H1 (cell line): ENCODE results near the gene RBM19.

Source experiments
- BACH1 ChIP-seq: IDR thresholded peaks from 2 replicates; pipeline ENCODE4 v1.6.1; 2012; ENCODE audit warnings: low read length, improper control_type of control experiment
- CHD1 ChIP-seq: IDR thresholded peaks from 2 replicates; pipeline ENCODE4 v1.6.1; 2012; ENCODE audit warnings: low read depth, low read length, improper control_type of control experiment
- EP300 ChIP-seq, 2 experiments: IDR thresholded peaks; 1 replicate in 1 of 2; 2 replicates in 1 of 2; pipeline ENCODE4 v1.6.1; 2011 to 2012; ENCODE audit warnings: low read depth in 2 of 2, low read length in 2 of 2, mild to moderate bottlenecking in 2 of 2, borderline replicate concordance in 1 of 2, inconsistent platforms in 1 of 2, moderate library complexity in 1 of 2
- EZH2 ChIP-seq: fragments of 200-600 bp; sonication (generic); IDR thresholded peaks from 2 replicates; pipeline ENCODE4 v1.7.1; 2012; ENCODE audit warnings: low read depth, mild to moderate bottlenecking, moderate library complexity, low read length, inconsistent platforms; ENCODE audit not compliant: severe bottlenecking
- FOSL1 ChIP-seq: IDR thresholded peaks from 2 replicates; pipeline ENCODE4 v1.6.1; 2011; ENCODE audit warnings: mild to moderate bottlenecking, low read depth, low read length, moderate library complexity; ENCODE audit not compliant: insufficient read depth
- MAFK ChIP-seq: IDR thresholded peaks from 2 replicates; pipeline ENCODE4 v1.6.1; 2012; ENCODE audit warnings: low read depth, mild to moderate bottlenecking, improper control_type of control experiment, low read length
- POLR2A ChIP-seq, 2 experiments: IDR thresholded peaks; 1 replicate in 1 of 2; 2 replicates in 1 of 2; pipeline ENCODE4 v1.6.1; 2011; ENCODE audit warnings: low read depth in 2 of 2, low read length in 2 of 2, mild to moderate bottlenecking in 2 of 2; ENCODE audit errors: control extremely low read depth in 1 of 2
- RFX5 ChIP-seq: IDR thresholded peaks from 2 replicates; pipeline ENCODE4 v1.6.1; 2011; ENCODE audit warnings: low read depth, low read length, improper control_type of control experiment, borderline replicate concordance
- RNF2 ChIP-seq: fragments of 200-900, 300-1000 bp; sonication (generic); IDR thresholded peaks from 2 replicates; pipeline ENCODE4 v1.7.1; 2016; ENCODE audit warnings: borderline replicate concordance, low read depth, mild to moderate bottlenecking, antibody characterized with exemption, low read length; ENCODE audit not compliant: poor library complexity, severe bottlenecking; ENCODE audit errors: missing control alignments
- TF ChIP-seq, protein P1 (sequence below): IDR thresholded peaks from 2 replicates; pipeline ENCODE4 v1.6.1; 2012; ENCODE audit warnings: inconsistent platforms
- TF ChIP-seq, protein P2 (sequence below), 3 experiments: IDR thresholded peaks; 1 replicate in 2 of 3; 2 replicates in 1 of 3; pipeline versions ENCODE4 v1.5.1 to v1.6.1; 2011; ENCODE audit warnings: low read length in 3 of 3, mild to moderate bottlenecking in 3 of 3, inconsistent platforms in 2 of 3, low read depth in 1 of 3, moderate library complexity in 1 of 3; ENCODE audit not compliant: insufficient read depth in 1 of 3; ENCODE audit errors: control extremely low read depth in 1 of 3

DNA sequence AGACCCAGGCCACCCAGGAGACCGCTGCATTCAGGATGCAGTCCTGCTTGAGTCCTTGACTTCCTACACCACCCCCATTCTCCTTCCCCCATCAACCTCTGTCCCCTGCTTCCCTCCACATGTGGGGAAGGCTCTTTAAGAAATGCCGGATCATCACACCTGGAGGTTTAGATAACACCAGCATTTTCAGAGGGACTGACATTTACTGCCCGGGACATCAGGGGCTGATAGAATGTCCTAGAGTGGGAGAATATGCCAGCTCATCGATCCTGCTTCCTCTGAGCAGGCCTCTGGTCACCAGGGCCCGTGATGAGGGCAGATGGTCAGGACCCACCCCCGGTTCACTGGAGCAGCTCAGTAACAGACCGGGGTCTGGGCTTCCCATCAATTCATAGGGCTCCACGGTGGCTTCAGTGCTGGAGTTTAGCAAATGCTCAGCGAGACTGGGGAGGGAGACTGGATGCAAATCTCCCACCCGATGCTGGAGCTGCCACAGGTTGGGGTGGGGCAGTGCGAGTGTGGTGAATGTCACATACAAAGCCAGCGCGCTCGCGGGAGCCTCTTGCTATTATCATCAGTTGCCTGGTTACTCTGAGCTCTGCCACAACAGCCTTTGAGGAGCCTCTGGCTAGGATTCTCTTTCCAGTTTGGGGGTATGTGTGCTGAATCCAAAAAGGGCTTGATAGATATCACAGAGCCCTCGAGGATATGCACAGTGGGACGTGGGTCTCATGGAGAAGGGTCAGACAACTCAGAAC is 111.6 kb downstream of the RBM19 start:
- TF ChIP-seq POLR2A (IDR thresholded peaks at IDR 0.05; ENCODE audit: control extremely low read depth in 1 of 2, low read depth in 2 of 2, low read length in 2 of 2): no peak
- no peak for TF ChIP-seq RFX5
- no peak for TF ChIP-seq CHD1
- TF ChIP-seq, protein P1, sequence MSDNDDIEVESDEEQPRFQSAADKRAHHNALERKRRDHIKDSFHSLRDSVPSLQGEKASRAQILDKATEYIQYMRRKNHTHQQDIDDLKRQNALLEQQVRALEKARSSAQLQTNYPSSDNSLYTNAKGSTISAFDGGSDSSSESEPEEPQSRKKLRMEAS: no peak
- TF ChIP-seq EP300 (IDR thresholded peaks at IDR 0.05; ENCODE audit: borderline replicate concordance in 1 of 2, low read depth in 2 of 2, low read length in 2 of 2): no peak
- no peak for TF ChIP-seq FOSL1
- no peak for TF ChIP-seq EZH2
- TF ChIP-seq, protein P2, sequence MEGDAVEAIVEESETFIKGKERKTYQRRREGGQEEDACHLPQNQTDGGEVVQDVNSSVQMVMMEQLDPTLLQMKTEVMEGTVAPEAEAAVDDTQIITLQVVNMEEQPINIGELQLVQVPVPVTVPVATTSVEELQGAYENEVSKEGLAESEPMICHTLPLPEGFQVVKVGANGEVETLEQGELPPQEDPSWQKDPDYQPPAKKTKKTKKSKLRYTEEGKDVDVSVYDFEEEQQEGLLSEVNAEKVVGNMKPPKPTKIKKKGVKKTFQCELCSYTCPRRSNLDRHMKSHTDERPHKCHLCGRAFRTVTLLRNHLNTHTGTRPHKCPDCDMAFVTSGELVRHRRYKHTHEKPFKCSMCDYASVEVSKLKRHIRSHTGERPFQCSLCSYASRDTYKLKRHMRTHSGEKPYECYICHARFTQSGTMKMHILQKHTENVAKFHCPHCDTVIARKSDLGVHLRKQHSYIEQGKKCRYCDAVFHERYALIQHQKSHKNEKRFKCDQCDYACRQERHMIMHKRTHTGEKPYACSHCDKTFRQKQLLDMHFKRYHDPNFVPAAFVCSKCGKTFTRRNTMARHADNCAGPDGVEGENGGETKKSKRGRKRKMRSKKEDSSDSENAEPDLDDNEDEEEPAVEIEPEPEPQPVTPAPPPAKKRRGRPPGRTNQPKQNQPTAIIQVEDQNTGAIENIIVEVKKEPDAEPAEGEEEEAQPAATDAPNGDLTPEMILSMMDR (IDR thresholded peaks at IDR 0.05; ENCODE audit: control extremely low read depth in 1 of 3, insufficient read depth in 1 of 3, low read depth in 1 of 3, low read length in 3 of 3): no peak
- no peak for TF ChIP-seq BACH1
- no peak for TF ChIP-seq RNF2
- no peak for TF ChIP-seq MAFK
